Activated T-cell treated with anti-CD3 and anti-CD28 coated beads for 4 hours (primary cell): ENCODE measurements around the gene NCAPH2.

Source experiments
- DNase-seq: peaks from one replicate; pipeline ENCODE4 v3.0.0-alpha.2; 2020

Gene NCAPH2

GRCh38 chr22:50474710-50475651, 33.0 kb upstream of the NCAPH2 start, which contains the start of gene SBF1:
Gene SBF1, minus strand, starts transcription at chr22:50475035. Its CDS starts 195 bp downstream, at chr22:50474840.
- peak; percentile 79 for DNase-seq

GRCh38 chr22:50475652-50476002, 32.4 kb upstream of the NCAPH2 start:
- DNase-seq = no peak

GRCh38 chr22:50476868-50477267, 31.2 kb upstream of the NCAPH2 start:
- DNase-seq = no peak

- no peak for DNase-seq
These were observed 30.1 kb upstream of the NCAPH2 start for GRCh38 chr22:50477923-50478322.

- no peak for DNase-seq
These were observed 28.3 kb upstream of the NCAPH2 start for GRCh38 chr22:50479721-50480120.

GRCh38 chr22:50481045-50481439, 27.0 kb upstream of the NCAPH2 start:
- no peak for DNase-seq

- DNase-seq = peak; percentile 57
These were observed 26.5 kb upstream of the NCAPH2 start, which contains the start of gene ADM2 for GRCh38 chr22:50481440-50482106. Gene ADM2, plus strand, starts transcription at chr22:50481543. Its CDS starts 305 bp downstream, at chr22:50481848.

GRCh38 chr22:50482107-50483074, 25.6 kb upstream of the NCAPH2 start:
- no peak for DNase-seq

- DNase-seq = no peak
These were observed 24.9 kb upstream of the NCAPH2 start for GRCh38 chr22:50483106-50483505.

GRCh38 chr22:50483556-50483955, 24.5 kb upstream of the NCAPH2 start:
- no peak for DNase-seq

GRCh38 chr22:50483977-50484853, 23.8 kb upstream of the NCAPH2 start:
- DNase-seq = no peak

- DNase-seq = no peak
These were observed 22.5 kb upstream of the NCAPH2 start for GRCh38 chr22:50485221-50486131.

GRCh38 chr22:50486561-50487289, 21.3 kb upstream of the NCAPH2 start, which contains the start of gene MIOX:
Gene MIOX, plus strand, starts transcription at chr22:50486859. Its CDS starts 39 bp downstream, at chr22:50486898.
- DNase-seq = no peak

- no peak for DNase-seq
These were observed 20.6 kb upstream of the NCAPH2 start for GRCh38 chr22:50487290-50488005.

GRCh38 chr22:50488006-50488677, 19.9 kb upstream of the NCAPH2 start:
- DNase-seq = no peak

GRCh38 chr22:50488886-50489285, 19.1 kb upstream of the NCAPH2 start:
- no peak for DNase-seq

GRCh38 chr22:50489363-50490243, 18.4 kb upstream of the NCAPH2 start:
- DNase-seq = no peak
